ENCODE data around the gene FMNL3. TPM values are rescaled to one million over a fixed set of nuclear protein-coding genes. Genes with fewer than 3 reads are reported as not detected.
"Not testable (repeated sequence)": the region's sequence is repeated elsewhere in the genome, so short reads cannot be mapped to it uniquely, and the experiment has no call there.

FMNL3 gene
- polyA plus RNA-seq, 1 of the 3 experiments (the other 2 are of a cell fraction): 10.2 TPM

DNA sequence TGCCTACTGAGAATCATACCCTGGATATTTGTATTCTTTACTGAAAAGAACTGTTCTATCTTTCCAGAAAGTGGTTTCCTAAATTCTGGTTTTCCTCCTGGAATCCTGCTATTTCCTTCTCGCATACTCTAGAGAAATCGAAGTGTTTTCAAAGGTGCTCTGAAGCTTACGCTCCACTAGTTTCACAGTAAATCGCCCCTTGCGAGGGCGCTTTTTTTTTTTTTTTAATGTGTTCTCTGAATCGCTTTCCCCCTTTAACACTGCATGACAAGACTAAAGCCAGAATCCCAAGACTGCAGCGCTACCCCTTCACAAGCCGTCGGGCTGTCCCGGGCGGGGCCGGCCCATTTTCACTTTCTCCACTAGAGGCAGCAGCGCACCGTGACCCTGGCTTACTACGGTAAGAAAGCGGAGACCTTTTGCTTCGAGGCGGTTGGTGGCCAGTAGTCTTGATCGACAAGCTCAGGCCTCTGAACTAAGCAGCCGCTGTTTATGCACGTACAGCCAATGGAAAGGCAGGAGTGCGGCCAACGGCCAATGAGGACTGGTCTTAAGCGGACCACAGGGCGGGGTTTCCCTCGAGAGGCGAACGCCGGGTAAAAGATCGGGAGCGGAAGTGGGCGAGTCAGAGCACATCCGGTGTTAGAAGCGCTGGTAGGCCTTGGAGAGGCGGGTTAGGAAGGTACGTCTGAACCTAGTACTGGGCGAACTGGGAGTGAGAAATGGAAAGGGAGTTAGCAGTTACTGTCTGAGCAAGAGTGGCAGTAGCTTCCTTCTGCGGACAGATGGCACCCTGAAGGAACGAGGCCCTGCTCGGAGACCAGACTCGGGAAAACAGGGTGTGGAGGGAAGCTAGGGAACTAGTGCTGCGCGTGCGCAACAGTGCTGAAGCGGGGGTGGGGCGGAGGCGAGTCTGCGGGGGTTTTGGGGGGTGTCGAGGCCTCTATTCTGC, 34.0 kb upstream of the FMNL3 start, which contains the start of gene TMBIM6 (continued):
- TF ChIP-seq, protein P1, sequence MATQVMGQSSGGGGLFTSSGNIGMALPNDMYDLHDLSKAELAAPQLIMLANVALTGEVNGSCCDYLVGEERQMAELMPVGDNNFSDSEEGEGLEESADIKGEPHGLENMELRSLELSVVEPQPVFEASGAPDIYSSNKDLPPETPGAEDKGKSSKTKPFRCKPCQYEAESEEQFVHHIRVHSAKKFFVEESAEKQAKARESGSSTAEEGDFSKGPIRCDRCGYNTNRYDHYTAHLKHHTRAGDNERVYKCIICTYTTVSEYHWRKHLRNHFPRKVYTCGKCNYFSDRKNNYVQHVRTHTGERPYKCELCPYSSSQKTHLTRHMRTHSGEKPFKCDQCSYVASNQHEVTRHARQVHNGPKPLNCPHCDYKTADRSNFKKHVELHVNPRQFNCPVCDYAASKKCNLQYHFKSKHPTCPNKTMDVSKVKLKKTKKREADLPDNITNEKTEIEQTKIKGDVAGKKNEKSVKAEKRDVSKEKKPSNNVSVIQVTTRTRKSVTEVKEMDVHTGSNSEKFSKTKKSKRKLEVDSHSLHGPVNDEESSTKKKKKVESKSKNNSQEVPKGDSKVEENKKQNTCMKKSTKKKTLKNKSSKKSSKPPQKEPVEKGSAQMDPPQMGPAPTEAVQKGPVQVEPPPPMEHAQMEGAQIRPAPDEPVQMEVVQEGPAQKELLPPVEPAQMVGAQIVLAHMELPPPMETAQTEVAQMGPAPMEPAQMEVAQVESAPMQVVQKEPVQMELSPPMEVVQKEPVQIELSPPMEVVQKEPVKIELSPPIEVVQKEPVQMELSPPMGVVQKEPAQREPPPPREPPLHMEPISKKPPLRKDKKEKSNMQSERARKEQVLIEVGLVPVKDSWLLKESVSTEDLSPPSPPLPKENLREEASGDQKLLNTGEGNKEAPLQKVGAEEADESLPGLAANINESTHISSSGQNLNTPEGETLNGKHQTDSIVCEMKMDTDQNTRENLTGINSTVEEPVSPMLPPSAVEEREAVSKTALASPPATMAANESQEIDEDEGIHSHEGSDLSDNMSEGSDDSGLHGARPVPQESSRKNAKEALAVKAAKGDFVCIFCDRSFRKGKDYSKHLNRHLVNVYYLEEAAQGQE (IDR thresholded peaks at IDR 0.05; ENCODE audit: low read depth, low read length): peak; percentile 78; the same call in 1 of the 2 replicates
- no peak for TF ChIP-seq MEF2A (IDR thresholded peaks at IDR 0.05; ENCODE audit: borderline replicate concordance, low read depth)
- TF ChIP-seq, protein P2, sequence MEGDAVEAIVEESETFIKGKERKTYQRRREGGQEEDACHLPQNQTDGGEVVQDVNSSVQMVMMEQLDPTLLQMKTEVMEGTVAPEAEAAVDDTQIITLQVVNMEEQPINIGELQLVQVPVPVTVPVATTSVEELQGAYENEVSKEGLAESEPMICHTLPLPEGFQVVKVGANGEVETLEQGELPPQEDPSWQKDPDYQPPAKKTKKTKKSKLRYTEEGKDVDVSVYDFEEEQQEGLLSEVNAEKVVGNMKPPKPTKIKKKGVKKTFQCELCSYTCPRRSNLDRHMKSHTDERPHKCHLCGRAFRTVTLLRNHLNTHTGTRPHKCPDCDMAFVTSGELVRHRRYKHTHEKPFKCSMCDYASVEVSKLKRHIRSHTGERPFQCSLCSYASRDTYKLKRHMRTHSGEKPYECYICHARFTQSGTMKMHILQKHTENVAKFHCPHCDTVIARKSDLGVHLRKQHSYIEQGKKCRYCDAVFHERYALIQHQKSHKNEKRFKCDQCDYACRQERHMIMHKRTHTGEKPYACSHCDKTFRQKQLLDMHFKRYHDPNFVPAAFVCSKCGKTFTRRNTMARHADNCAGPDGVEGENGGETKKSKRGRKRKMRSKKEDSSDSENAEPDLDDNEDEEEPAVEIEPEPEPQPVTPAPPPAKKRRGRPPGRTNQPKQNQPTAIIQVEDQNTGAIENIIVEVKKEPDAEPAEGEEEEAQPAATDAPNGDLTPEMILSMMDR (IDR thresholded peaks at IDR 0.05): peak; percentile 94

DNA sequence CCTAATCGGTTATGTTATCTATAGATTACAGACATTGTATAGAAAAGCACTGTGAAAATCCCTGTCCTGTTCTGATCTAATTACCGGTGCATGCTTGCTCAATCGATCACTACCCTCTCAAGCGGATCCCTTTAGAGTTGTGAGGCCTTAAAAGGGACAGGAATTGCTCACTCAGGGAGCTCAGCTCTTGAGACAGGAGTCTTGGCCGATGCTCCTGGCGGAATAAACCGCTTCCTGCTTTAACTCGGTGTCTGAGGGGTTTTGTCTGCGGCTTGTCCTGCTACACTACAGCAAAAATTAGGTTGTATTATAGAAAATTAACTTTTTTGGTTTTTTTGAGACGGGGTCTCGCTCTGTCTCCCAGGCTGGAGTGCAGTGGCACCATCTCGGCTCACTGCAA, 33.1 kb upstream of the FMNL3 start:
- CTCF ChIA-PET: interaction anchor here (0.6 to 2.2 kb wide), 23 partner anchors 11 to 1762 kb away, joined by 3 to 22 read pairs (median 6); partner anchors contain the start of gene PRPF40B
- Histone ChIP-seq H4K20me1 (ENCODE audit: insufficient read depth) (peaks cover 36% of the 10 kb centered on the region), H3K36me3 (replicated peaks in 1 of 2; ENCODE audit: control insufficient read depth in 1 of 2, insufficient read depth in 2 of 2, low read length in 1 of 2) (peaks cover 5 to 14% of the 10 kb centered on the region in 2 experiments), H2AFZ (ENCODE audit: low read depth) (0 out of 2 replicates have a peak overlapping the region, but pooled peaks have one; percentile 99), H3K4me1 (ENCODE audit: control insufficient read depth in 1 of 2, insufficient read depth in 2 of 2, low read depth in 1 of 2, low read length in 1 of 2) (peaks cover 13% of the 10 kb centered on the region in 2 experiments), H3K79me2 (ENCODE audit: insufficient read depth) (peaks cover 36% of the 10 kb centered on the region), H3F3A (replicated peaks; ENCODE audit: insufficient read depth) (peaks cover 10% of the 10 kb centered on the region)
- H3K27ac ChIP-seq (ENCODE audit: low read depth in 2 of 2, low read length in 1 of 2); H3K9me2 ChIP-seq; H3K4me3 ChIP-seq (ENCODE audit: low read depth in 2 of 2, low read length in 1 of 2); POLR2A ChIA-PET; H3K27me3 ChIP-seq (ENCODE audit: insufficient read depth); H3K9me3 ChIP-seq; DNase-seq; H3K9ac ChIP-seq; H3K4me2 ChIP-seq: not testable (repeated sequence)
- 95% methylated on average over 12 of the region's 12 CpGs for WGBS (ENCODE audit: low lambda C conversion rate)

DNA sequence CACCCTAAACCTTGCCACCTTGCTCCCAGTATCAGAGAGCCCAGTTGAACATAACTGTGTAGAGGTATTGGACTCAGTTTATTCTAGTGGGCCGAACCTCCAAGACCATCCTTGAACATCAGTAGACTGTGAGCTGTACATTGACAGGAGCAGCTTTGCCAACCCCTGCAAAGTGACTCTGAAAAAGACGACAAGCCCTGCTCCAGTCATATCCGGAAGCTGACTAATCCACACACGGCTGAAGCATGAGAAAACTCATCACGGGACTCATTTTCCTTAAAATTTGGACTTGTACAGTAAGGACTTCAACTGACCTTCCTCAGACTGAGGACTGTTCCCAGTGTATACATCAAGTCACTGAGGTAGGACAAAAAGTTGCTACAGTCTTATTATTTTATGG, 31.5 kb upstream of the FMNL3 start:
- H3K4me3 ChIP-seq (ENCODE audit: low read depth in 2 of 2, low read length in 1 of 2); DNase-seq; H3K9ac ChIP-seq; H3K9me2 ChIP-seq; H3K9me3 ChIP-seq; H3F3A ChIP-seq (replicated peaks; ENCODE audit: insufficient read depth); POLR2A ChIA-PET; H3K36me3 ChIP-seq (replicated peaks in 1 of 2; ENCODE audit: control insufficient read depth in 1 of 2, insufficient read depth in 2 of 2, low read length in 1 of 2); H3K4me1 ChIP-seq (ENCODE audit: control insufficient read depth in 1 of 2, insufficient read depth in 2 of 2, low read depth in 1 of 2, low read length in 1 of 2); H3K4me2 ChIP-seq; CTCF ChIA-PET; H3K27me3 ChIP-seq (ENCODE audit: insufficient read depth): not testable (repeated sequence)
- H3K79me2 ChIP-seq (ENCODE audit: insufficient read depth): peaks cover 20% of the 10 kb centered on the region
- H3K27ac ChIP-seq (ENCODE audit: low read depth in 2 of 2, low read length in 1 of 2): 0 out of 4 replicates have a peak overlapping the region, but pooled peaks of 1 of the 2 experiments have one; percentile 30
- H2AFZ ChIP-seq (ENCODE audit: low read depth): peak overlapping the region; percentile 31; the same call in 1 of the 2 replicates
- H4K20me1 ChIP-seq (ENCODE audit: insufficient read depth): peaks cover 21% of the 10 kb centered on the region
- 54% methylated on average over 5 of the region's 5 CpGs for WGBS (ENCODE audit: low lambda C conversion rate)

DNA sequence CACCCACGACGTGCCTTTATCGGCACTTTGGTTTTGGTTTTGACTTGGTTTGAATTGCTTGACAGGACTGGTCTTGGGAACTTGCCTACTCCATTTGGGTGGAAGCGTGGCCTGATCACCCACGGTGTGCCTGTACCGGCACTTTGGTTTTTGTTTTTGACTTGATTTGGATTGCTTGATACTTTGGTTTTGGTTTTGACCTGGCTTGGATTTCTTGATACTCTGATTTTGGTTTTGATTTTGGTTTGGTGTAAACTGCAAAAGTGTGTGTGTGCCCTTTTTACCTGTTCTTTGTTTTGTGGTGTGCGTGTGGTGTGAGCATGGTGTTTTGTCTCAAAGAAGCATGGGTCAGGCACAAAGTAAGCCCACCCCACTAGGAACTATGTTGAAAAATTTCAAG, 27.7 kb upstream of the FMNL3 start:
- H4K20me1 ChIP-seq (ENCODE audit: insufficient read depth); H3K27ac ChIP-seq (ENCODE audit: low read depth in 2 of 2, low read length in 1 of 2); H3K4me3 ChIP-seq (ENCODE audit: low read depth in 2 of 2, low read length in 1 of 2); H3F3A ChIP-seq (replicated peaks; ENCODE audit: insufficient read depth); H3K27me3 ChIP-seq (ENCODE audit: insufficient read depth); H3K4me1 ChIP-seq (ENCODE audit: control insufficient read depth in 1 of 2, insufficient read depth in 2 of 2, low read depth in 1 of 2, low read length in 1 of 2); DNase-seq; H2AFZ ChIP-seq (ENCODE audit: low read depth); H3K4me2 ChIP-seq; POLR2A ChIA-PET; H3K9ac ChIP-seq; H3K79me2 ChIP-seq (ENCODE audit: insufficient read depth); CTCF ChIA-PET; H3K9me2 ChIP-seq; H3K9me3 ChIP-seq; H3K36me3 ChIP-seq (replicated peaks in 1 of 2; ENCODE audit: control insufficient read depth in 1 of 2, insufficient read depth in 2 of 2, low read length in 1 of 2): not testable (repeated sequence)
- 96% methylated on average over 7 of the region's 7 CpGs for WGBS (ENCODE audit: low lambda C conversion rate)
